ENCODE results near the gene BCAS4. TPM values are rescaled to one million over a fixed set of nuclear protein-coding genes. Genes with fewer than 3 reads are reported as not detected.

BCAS4 gene
- total RNA-seq, 1 experiment from 2014 or later = 7.6 TPM

- Histone ChIP-seq H2AFZ (no peak overlapping the region), H3K4me3 (no peak overlapping the region), H3K4me2 (no peak overlapping the region), H3K27me3 (ENCODE audit: insufficient read depth, low read depth) (no peaks in the 10 kb centered on the region), H3K9me2 (ENCODE audit: insufficient read depth) (no peaks in the 10 kb centered on the region), H3F3A (ENCODE audit: insufficient read depth, low read depth) (no peaks in the 10 kb centered on the region), H4K20me1 (ENCODE audit: insufficient read depth) (no peaks in the 10 kb centered on the region), H3K36me3 (ENCODE audit: low read depth) (no peaks in the 10 kb centered on the region), H3K9me3 (ENCODE audit: insufficient read depth, low read depth) (no peaks in the 10 kb centered on the region), H3K27ac (no peak overlapping the region), H3K79me2 (ENCODE audit: low read depth) (no peaks in the 10 kb centered on the region), H3K4me1 (replicated peaks; ENCODE audit: insufficient read depth) (no peaks in the 10 kb centered on the region)
- ChIA-PET POLR2A (ENCODE audit: unreplicated experiment) (no interaction called here), CTCF (no interaction called here)
- no peak for DNase-seq
- no TSS peak for BruUV-seq (replicated peaks)
- TF ChIP-seq, protein P1, sequence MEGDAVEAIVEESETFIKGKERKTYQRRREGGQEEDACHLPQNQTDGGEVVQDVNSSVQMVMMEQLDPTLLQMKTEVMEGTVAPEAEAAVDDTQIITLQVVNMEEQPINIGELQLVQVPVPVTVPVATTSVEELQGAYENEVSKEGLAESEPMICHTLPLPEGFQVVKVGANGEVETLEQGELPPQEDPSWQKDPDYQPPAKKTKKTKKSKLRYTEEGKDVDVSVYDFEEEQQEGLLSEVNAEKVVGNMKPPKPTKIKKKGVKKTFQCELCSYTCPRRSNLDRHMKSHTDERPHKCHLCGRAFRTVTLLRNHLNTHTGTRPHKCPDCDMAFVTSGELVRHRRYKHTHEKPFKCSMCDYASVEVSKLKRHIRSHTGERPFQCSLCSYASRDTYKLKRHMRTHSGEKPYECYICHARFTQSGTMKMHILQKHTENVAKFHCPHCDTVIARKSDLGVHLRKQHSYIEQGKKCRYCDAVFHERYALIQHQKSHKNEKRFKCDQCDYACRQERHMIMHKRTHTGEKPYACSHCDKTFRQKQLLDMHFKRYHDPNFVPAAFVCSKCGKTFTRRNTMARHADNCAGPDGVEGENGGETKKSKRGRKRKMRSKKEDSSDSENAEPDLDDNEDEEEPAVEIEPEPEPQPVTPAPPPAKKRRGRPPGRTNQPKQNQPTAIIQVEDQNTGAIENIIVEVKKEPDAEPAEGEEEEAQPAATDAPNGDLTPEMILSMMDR (conservative IDR thresholded peaks at IDR 0.05) = no peak
- TF ChIP-seq EZH2 (IDR thresholded peaks at IDR 0.05; ENCODE audit: low read depth) = no peak
- intact Hi-C loops (cut with micrococcal nuclease; ENCODE audit: unreplicated experiment) = no loop called here
These were observed 66.2 kb downstream of the BCAS4 start for GRCh38 chr20:50861012-50861411.

GRCh38 chr20:50862546-50862945, 67.7 kb downstream of the BCAS4 start:
- Histone ChIP-seq H3K36me3 (ENCODE audit: low read depth) (no peaks in the 10 kb centered on the region), H3K79me2 (ENCODE audit: low read depth) (no peaks in the 10 kb centered on the region), H3K27me3 (ENCODE audit: insufficient read depth, low read depth) (no peaks in the 10 kb centered on the region), H3K4me1 (replicated peaks; ENCODE audit: insufficient read depth) (no peaks in the 10 kb centered on the region), H4K20me1 (ENCODE audit: insufficient read depth) (no peaks in the 10 kb centered on the region), H3K4me2 (no peak overlapping the region), H3K9me3 (ENCODE audit: insufficient read depth, low read depth) (no peaks in the 10 kb centered on the region), H3F3A (ENCODE audit: insufficient read depth, low read depth) (no peaks in the 10 kb centered on the region), H3K27ac (no peak overlapping the region), H2AFZ (no peak overlapping the region), H3K4me3 (no peak overlapping the region), H3K9me2 (ENCODE audit: insufficient read depth) (no peaks in the 10 kb centered on the region)
- no peak for DNase-seq
- ChIA-PET POLR2A (ENCODE audit: unreplicated experiment) (no interaction called here), CTCF (no interaction called here)
- no TSS peak for BruUV-seq (replicated peaks)
- intact Hi-C loops (cut with micrococcal nuclease; ENCODE audit: unreplicated experiment) = no loop called here
- no peak for TF ChIP-seq EZH2 (IDR thresholded peaks at IDR 0.05; ENCODE audit: low read depth)
- TF ChIP-seq, protein P1 (conservative IDR thresholded peaks at IDR 0.05) = no peak

GRCh38 chr20:50865114-50865513, 70.3 kb downstream of the BCAS4 start:
- H3K27ac ChIP-seq = no peak overlapping the region
- H2AFZ ChIP-seq = no peak overlapping the region
- no peak overlapping the region for H3K4me2 ChIP-seq
- H3F3A ChIP-seq (ENCODE audit: insufficient read depth, low read depth) = no peaks in the 10 kb centered on the region
- no TSS peak for BruUV-seq (replicated peaks)
- H3K4me3 ChIP-seq = no peak overlapping the region
- no peaks in the 10 kb centered on the region for H3K79me2 ChIP-seq (ENCODE audit: low read depth)
- H3K9me3 ChIP-seq (ENCODE audit: insufficient read depth, low read depth) = no peaks in the 10 kb centered on the region
- ChIA-PET CTCF (no interaction called here), POLR2A (ENCODE audit: unreplicated experiment) (no interaction called here)
- intact Hi-C loops (cut with micrococcal nuclease; ENCODE audit: unreplicated experiment) = no loop called here
- TF ChIP-seq, protein P1 (conservative IDR thresholded peaks at IDR 0.05) = no peak
- no peak for TF ChIP-seq EZH2 (IDR thresholded peaks at IDR 0.05; ENCODE audit: low read depth)
- DNase-seq = no peak
- H3K4me1 ChIP-seq (replicated peaks; ENCODE audit: insufficient read depth) = no peaks in the 10 kb centered on the region
- H3K9me2 ChIP-seq (ENCODE audit: insufficient read depth) = no peaks in the 10 kb centered on the region
- H3K36me3 ChIP-seq (ENCODE audit: low read depth) = no peaks in the 10 kb centered on the region
- H3K27me3 ChIP-seq (ENCODE audit: insufficient read depth, low read depth) = no peaks in the 10 kb centered on the region
- no peaks in the 10 kb centered on the region for H4K20me1 ChIP-seq (ENCODE audit: insufficient read depth)

Data from PC-9 (cell line).